SK-N-SH (cell line): ENCODE results near the gene PTPRN. TPM values are rescaled to one million over a fixed set of nuclear protein-coding genes. Genes with fewer than 3 reads are reported as not detected.

ENCODE experiments used
- CTCF ChIA-PET: fragments of 300-600, 350-600 bp; formaldehyde crosslinking; extraction: SDS; loops from one replicate; lab custom pipeline; 2021; lab: Yijun Ruan, JAX
- POLR2A ChIA-PET: fragments of 350-600 bp; sonication (Branson Sonifier 250); formaldehyde crosslinking; extraction: SDS; loops from one replicate; lab custom pipeline; 2020; ENCODE audit warnings: antibody characterized with exemption, inconsistent platforms; lab: Yijun Ruan, JAX
- DNase-seq: peaks from one replicate; pipeline ENCODE4 v3.0.0; 2012
- H2AFZ ChIP-seq: fragments of 200-600 bp; sonication (generic); 2 replicates; pipeline ENCODE4 v1.8.1; 2016; ENCODE audit warnings: antibody characterized with exemption, mild to moderate bottlenecking, low read depth
- H3F3A ChIP-seq: fragments of 200-600 bp; sonication (generic); replicated peaks from 2 replicates; pipeline ENCODE3; 2016; ENCODE audit warnings: antibody characterized with exemption, mild to moderate bottlenecking; ENCODE audit not compliant: insufficient read depth
- H3K27ac ChIP-seq, 2 experiments: fragments of 200-500 bp in 1 of 2; fragments of 200-600 bp in 1 of 2; sonication (Bioruptor generic) in 1 of 2; sonication (generic), shearing (Covaris generic) in 1 of 2; 2 replicates each; pipeline versions ENCODE4 v1.5.1 to v1.6.1; 2014 to 2016; ENCODE audit warnings: low read depth in 2 of 2, inconsistent platforms in 1 of 2, low read length in 1 of 2, mild to moderate bottlenecking in 1 of 2, mixed read lengths in 1 of 2
- H3K27me3 ChIP-seq: fragments of 200-600 bp; sonication (generic), shearing (Covaris generic); 2 replicates; pipeline ENCODE4 v1.6.1; 2016; ENCODE audit warnings: mixed run types; ENCODE audit not compliant: insufficient read depth
- H3K36me3 ChIP-seq, 2 experiments: fragments of 200-500 bp in 1 of 2; fragments of 200-600 bp in 1 of 2; sonication (Bioruptor generic) in 1 of 2; sonication (generic) in 1 of 2; replicated peaks in 1 of 2; 2 replicates each; pipeline versions ENCODE3 to v1.5.1; 2014 to 2016; ENCODE audit warnings: low read length in 1 of 2, mild to moderate bottlenecking in 1 of 2; ENCODE audit not compliant: insufficient read depth in 2 of 2, control insufficient read depth in 1 of 2
- H3K4me1 ChIP-seq, 2 experiments: fragments of 200-500 bp in 1 of 2; fragments of 200-600 bp in 1 of 2; sonication (Bioruptor generic) in 1 of 2; sonication (generic), shearing (Covaris generic) in 1 of 2; 2 replicates each; pipeline versions ENCODE4 v1.5.1 to v1.6.1; 2014 to 2016; ENCODE audit warnings: low read depth in 1 of 2, low read length in 1 of 2, mixed run types in 1 of 2; ENCODE audit not compliant: insufficient read depth in 2 of 2, control insufficient read depth in 1 of 2
- H3K4me2 ChIP-seq: fragments of 200-600 bp; sonication (generic), shearing (Covaris generic); 2 replicates; pipeline ENCODE4 v1.6.1; 2017; ENCODE audit warnings: mixed run types
- H3K4me3 ChIP-seq, 2 experiments: fragments of 200-500 bp in 1 of 2; fragments of 200-600 bp in 1 of 2; sonication (Bioruptor generic) in 1 of 2; sonication (generic), shearing (Covaris generic) in 1 of 2; 2 replicates each; pipeline versions ENCODE4 v1.5.1 to v1.8.1; 2014 to 2016; ENCODE audit warnings: low read depth in 2 of 2, inconsistent platforms in 1 of 2, low read length in 1 of 2, mild to moderate bottlenecking in 1 of 2, mixed read lengths in 1 of 2, moderate library complexity in 1 of 2
- H3K79me2 ChIP-seq: fragments of 200-600 bp; sonication (generic); 2 replicates; pipeline ENCODE4 v1.8.1; 2017; ENCODE audit warnings: mild to moderate bottlenecking; ENCODE audit not compliant: insufficient read depth
- H3K9ac ChIP-seq: fragments of 200-600 bp; sonication (generic); 2 replicates; pipeline ENCODE4 v1.6.1; 2017; ENCODE audit warnings: mixed run types
- H3K9me2 ChIP-seq: fragments of 200-600 bp; sonication (generic); 2 replicates; pipeline ENCODE4 v1.6.1; 2017; ENCODE audit warnings: mixed run types
- H3K9me3 ChIP-seq: fragments of 200-600 bp; sonication (generic); 2 replicates; pipeline ENCODE4 v1.6.1; 2017; ENCODE audit warnings: mixed run types, mild to moderate bottlenecking, moderate library complexity
- H4K20me1 ChIP-seq: fragments of 200-600 bp; sonication (generic); 2 replicates; pipeline ENCODE4 v1.6.1; 2017; ENCODE audit warnings: mild to moderate bottlenecking, mixed run types; ENCODE audit not compliant: insufficient read depth
- ELF1 ChIP-seq: IDR thresholded peaks from 2 replicates; pipeline ENCODE4 v1.4.0; 2012
- EZH2phosphoT487 ChIP-seq: fragments of 200-600 bp; sonication (generic); IDR thresholded peaks from 2 replicates; pipeline ENCODE4 v1.6.1; 2017; ENCODE audit warnings: low read depth, mixed run types, mild to moderate bottlenecking, antibody characterized with exemption, moderate library complexity, borderline replicate concordance
- FOSL2 ChIP-seq: IDR thresholded peaks from 2 replicates; pipeline ENCODE4 v1.4.0; 2012; ENCODE audit warnings: low read depth, mild to moderate bottlenecking, moderate library complexity, borderline replicate concordance
- MXI1 ChIP-seq: IDR thresholded peaks from 2 replicates; pipeline ENCODE4 v1.6.1; 2012; ENCODE audit warnings: mild to moderate bottlenecking, low read depth, low read length, improper control_type of control experiment
- SIN3A ChIP-seq: IDR thresholded peaks from 2 replicates; pipeline ENCODE4 v1.6.1; 2012; ENCODE audit warnings: low read depth, mild to moderate bottlenecking, low read length, moderate library complexity, borderline replicate concordance
- SMC3 ChIP-seq: IDR thresholded peaks from 2 replicates; pipeline ENCODE4 v1.6.1; 2012; ENCODE audit warnings: low read depth, low read length, improper control_type of control experiment
- TCF12 ChIP-seq: IDR thresholded peaks from 2 replicates; pipeline ENCODE4 v1.4.0; 2012
- TEAD4 ChIP-seq: IDR thresholded peaks from 2 replicates; pipeline ENCODE4 v1.4.0; 2012; ENCODE audit warnings: mild to moderate bottlenecking, borderline replicate concordance; ENCODE audit not compliant: insufficient read depth
- WGBS: methylation state at CpG from one replicate; pipeline ENCODE4 v1.1.6; 2017; ENCODE audit warnings: low lambda C conversion rate; 5-methylcytosine and 5-hydroxymethylcytosine counted together
- polyA plus RNA-seq, 3 experiments: library from polyadenylated mRNA; depleted of rRNA; stranded (reverse); fragments of >200 nt; gene quantifications; 2 replicates each; pipeline ENCODE4 v1.2.3, GENCODE V29; 2012
- TF ChIP-seq, protein P1 (sequence below): IDR thresholded peaks from 2 replicates; pipeline ENCODE4; 2012
- TF ChIP-seq, protein P2 (sequence below): IDR thresholded peaks from 2 replicates; pipeline ENCODE4 v1.6.1; 2012; ENCODE audit warnings: mild to moderate bottlenecking, low read depth, low read length, moderate library complexity
- TF ChIP-seq, protein P3 (sequence below): IDR thresholded peaks from 2 replicates; pipeline ENCODE4 v1.4.0; 2012; ENCODE audit warnings: low read depth, borderline replicate concordance

Gene PTPRN
- polyA plus RNA-seq, 1 of the 3 experiments (the other 2 are of a cell fraction) = 9.5 TPM

DNA sequence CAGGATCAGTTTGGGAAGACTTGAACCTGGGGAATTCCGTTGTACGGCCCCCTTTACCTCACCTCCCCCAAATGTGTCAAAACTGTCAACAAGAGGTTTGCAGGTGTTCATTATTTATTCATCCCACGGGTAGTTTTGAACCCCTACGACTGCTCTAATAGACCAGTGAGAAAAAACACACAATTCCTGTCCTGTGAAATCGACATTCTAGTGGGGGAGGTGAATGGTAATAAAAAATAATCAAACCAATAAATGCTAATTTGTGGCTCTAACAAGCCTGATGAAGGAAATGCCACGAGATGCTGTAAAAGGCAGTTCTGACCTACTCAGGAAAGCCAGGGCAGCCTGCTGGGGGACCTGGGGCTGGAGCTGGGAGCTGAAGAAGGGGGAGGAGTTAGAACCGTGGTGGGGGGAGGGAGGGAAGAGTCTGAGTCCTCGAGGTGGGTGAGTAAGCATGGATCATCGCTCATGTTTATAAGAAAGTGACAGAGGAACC, 30.5 kb downstream of the PTPRN start:
- peaks cover 9% of the 10 kb centered on the region; the same call in 1 of the 2 replicates for H3K79me2 ChIP-seq
- POLR2A ChIA-PET = interaction anchor here (0.7 to 1.7 kb wide), 8 partner anchors 9 to 110 kb away, joined by 3 to 6 read pairs (median 5); partner anchors contain the start of genes ABCB6 and CNPPD1
- TF ChIP-seq SMC3 = no peak
- TF ChIP-seq EZH2phosphoT487 = no peak
- no peak for TF ChIP-seq TCF12
- TF ChIP-seq, protein P1, sequence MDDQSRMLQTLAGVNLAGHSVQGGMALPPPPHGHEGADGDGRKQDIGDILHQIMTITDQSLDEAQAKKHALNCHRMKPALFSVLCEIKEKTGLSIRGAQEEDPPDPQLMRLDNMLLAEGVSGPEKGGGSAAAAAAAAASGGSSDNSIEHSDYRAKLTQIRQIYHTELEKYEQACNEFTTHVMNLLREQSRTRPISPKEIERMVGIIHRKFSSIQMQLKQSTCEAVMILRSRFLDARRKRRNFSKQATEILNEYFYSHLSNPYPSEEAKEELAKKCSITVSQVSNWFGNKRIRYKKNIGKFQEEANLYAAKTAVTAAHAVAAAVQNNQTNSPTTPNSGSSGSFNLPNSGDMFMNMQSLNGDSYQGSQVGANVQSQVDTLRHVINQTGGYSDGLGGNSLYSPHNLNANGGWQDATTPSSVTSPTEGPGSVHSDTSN = peak; percentile 53; the same call in 1 of the 2 replicates
- TF ChIP-seq, protein P2, sequence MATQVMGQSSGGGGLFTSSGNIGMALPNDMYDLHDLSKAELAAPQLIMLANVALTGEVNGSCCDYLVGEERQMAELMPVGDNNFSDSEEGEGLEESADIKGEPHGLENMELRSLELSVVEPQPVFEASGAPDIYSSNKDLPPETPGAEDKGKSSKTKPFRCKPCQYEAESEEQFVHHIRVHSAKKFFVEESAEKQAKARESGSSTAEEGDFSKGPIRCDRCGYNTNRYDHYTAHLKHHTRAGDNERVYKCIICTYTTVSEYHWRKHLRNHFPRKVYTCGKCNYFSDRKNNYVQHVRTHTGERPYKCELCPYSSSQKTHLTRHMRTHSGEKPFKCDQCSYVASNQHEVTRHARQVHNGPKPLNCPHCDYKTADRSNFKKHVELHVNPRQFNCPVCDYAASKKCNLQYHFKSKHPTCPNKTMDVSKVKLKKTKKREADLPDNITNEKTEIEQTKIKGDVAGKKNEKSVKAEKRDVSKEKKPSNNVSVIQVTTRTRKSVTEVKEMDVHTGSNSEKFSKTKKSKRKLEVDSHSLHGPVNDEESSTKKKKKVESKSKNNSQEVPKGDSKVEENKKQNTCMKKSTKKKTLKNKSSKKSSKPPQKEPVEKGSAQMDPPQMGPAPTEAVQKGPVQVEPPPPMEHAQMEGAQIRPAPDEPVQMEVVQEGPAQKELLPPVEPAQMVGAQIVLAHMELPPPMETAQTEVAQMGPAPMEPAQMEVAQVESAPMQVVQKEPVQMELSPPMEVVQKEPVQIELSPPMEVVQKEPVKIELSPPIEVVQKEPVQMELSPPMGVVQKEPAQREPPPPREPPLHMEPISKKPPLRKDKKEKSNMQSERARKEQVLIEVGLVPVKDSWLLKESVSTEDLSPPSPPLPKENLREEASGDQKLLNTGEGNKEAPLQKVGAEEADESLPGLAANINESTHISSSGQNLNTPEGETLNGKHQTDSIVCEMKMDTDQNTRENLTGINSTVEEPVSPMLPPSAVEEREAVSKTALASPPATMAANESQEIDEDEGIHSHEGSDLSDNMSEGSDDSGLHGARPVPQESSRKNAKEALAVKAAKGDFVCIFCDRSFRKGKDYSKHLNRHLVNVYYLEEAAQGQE = no peak
- TF ChIP-seq MXI1 = no peak
- no peak for TF ChIP-seq ELF1
- peak; percentile 60 for TF ChIP-seq FOSL2
- TF ChIP-seq TEAD4 = no peak
- TF ChIP-seq, protein P3, sequence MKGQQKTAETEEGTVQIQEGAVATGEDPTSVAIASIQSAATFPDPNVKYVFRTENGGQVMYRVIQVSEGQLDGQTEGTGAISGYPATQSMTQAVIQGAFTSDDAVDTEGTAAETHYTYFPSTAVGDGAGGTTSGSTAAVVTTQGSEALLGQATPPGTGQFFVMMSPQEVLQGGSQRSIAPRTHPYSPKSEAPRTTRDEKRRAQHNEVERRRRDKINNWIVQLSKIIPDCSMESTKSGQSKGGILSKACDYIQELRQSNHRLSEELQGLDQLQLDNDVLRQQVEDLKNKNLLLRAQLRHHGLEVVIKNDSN = no peak
- TF ChIP-seq SIN3A = no peak
- H3K27ac ChIP-seq = peak overlapping the region; percentile 88 to 91
- H3K9ac ChIP-seq = peak overlapping the region; percentile 87
- DNase-seq = no peak
- CTCF ChIA-PET = interaction anchor here (0.8 to 15.4 kb wide), 26 partner anchors 8 to 365 kb away, joined by 3 to 312 read pairs (median 4); partner anchors contain the start of genes ABCB6, ANKZF1, GLB1L and STK16
- peak overlapping the region; percentile 95 for H3K4me2 ChIP-seq
- H3K27me3 ChIP-seq = no peaks in the 10 kb centered on the region
- peaks cover 14 to 27% of the 10 kb centered on the region in 2 experiments for H3K36me3 ChIP-seq
- 35% methylated on average over 9 of the region's 9 CpGs for WGBS
- peak overlapping the region; percentile 63; the same call in 1 of the 2 replicates for H2AFZ ChIP-seq
- no peaks in the 10 kb centered on the region for H3K9me3 ChIP-seq
- peak overlapping the region; percentile 44 to 69 for H3K4me3 ChIP-seq
- H4K20me1 ChIP-seq = no peaks in the 10 kb centered on the region
- peaks cover 24 to 27% of the 10 kb centered on the region in 2 experiments for H3K4me1 ChIP-seq
- H3F3A ChIP-seq = peaks cover 18% of the 10 kb centered on the region
- H3K9me2 ChIP-seq = no peaks in the 10 kb centered on the region
